ENCODE measurements around the gene TEAD4. TPM values are rescaled to one million over a fixed set of nuclear protein-coding genes. Genes with fewer than 3 reads are reported as not detected.

TEAD4 gene
- total RNA-seq, 1 experiment from 2014 or later = 39.8 TPM

- H3K9me3 ChIP-seq (ENCODE audit: low read depth, low read length, poor library complexity, severe bottlenecking) = no peaks in the 10 kb centered on the region
- no peaks in the 10 kb centered on the region for H3K36me3 ChIP-seq (ENCODE audit: insufficient read depth, low read length, poor library complexity, severe bottlenecking)
- no peak for TF ChIP-seq EZH2 (IDR thresholded peaks at IDR 0.05; ENCODE audit: borderline replicate concordance, low read depth, low read length, poor library complexity, severe bottlenecking)
- TF ChIP-seq, protein P1, sequence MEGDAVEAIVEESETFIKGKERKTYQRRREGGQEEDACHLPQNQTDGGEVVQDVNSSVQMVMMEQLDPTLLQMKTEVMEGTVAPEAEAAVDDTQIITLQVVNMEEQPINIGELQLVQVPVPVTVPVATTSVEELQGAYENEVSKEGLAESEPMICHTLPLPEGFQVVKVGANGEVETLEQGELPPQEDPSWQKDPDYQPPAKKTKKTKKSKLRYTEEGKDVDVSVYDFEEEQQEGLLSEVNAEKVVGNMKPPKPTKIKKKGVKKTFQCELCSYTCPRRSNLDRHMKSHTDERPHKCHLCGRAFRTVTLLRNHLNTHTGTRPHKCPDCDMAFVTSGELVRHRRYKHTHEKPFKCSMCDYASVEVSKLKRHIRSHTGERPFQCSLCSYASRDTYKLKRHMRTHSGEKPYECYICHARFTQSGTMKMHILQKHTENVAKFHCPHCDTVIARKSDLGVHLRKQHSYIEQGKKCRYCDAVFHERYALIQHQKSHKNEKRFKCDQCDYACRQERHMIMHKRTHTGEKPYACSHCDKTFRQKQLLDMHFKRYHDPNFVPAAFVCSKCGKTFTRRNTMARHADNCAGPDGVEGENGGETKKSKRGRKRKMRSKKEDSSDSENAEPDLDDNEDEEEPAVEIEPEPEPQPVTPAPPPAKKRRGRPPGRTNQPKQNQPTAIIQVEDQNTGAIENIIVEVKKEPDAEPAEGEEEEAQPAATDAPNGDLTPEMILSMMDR (conservative IDR thresholded peaks at IDR 0.05; ENCODE audit: low read depth, low read length) = no peak
- peaks cover 24% of the 10 kb centered on the region for H3K4me1 ChIP-seq (ENCODE audit: insufficient read depth, low read length, poor library complexity, severe bottlenecking)
- POLR2A ChIA-PET (ENCODE audit: low non-redundant PET) = no interaction called here
- peak overlapping the region; percentile 71 for H3K4me3 ChIP-seq (ENCODE audit: low read depth, low read length, poor library complexity, severe bottlenecking)
- peak; percentile 88 for DNase-seq (ENCODE audit: low spot score)
- no peaks in the 10 kb centered on the region for H3K27me3 ChIP-seq (replicated peaks; ENCODE audit: insufficient read depth, low read depth, low read length, poor library complexity)
- BruUV-seq (replicated peaks) = no TSS peak
- CTCF ChIA-PET = interaction anchor here (0.6 to 0.7 kb wide), 2 partner anchors 10 to 14 kb away, joined by 3 read pairs; no protein-coding TSS in a partner anchor
- peak overlapping the region; percentile 69 for H3K27ac ChIP-seq (ENCODE audit: low read depth, low read length, poor library complexity, severe bottlenecking)
- intact Hi-C loops (cut with micrococcal nuclease; ENCODE audit: unreplicated experiment) = loop anchor here (1.0 kb wide), 1 partner anchor 68 kb away; the partner anchor contains the start of gene TULP3
Measured at GRCh38 chr12:2958432-2959191, 585 bp upstream of the TEAD4 start.

DNA sequence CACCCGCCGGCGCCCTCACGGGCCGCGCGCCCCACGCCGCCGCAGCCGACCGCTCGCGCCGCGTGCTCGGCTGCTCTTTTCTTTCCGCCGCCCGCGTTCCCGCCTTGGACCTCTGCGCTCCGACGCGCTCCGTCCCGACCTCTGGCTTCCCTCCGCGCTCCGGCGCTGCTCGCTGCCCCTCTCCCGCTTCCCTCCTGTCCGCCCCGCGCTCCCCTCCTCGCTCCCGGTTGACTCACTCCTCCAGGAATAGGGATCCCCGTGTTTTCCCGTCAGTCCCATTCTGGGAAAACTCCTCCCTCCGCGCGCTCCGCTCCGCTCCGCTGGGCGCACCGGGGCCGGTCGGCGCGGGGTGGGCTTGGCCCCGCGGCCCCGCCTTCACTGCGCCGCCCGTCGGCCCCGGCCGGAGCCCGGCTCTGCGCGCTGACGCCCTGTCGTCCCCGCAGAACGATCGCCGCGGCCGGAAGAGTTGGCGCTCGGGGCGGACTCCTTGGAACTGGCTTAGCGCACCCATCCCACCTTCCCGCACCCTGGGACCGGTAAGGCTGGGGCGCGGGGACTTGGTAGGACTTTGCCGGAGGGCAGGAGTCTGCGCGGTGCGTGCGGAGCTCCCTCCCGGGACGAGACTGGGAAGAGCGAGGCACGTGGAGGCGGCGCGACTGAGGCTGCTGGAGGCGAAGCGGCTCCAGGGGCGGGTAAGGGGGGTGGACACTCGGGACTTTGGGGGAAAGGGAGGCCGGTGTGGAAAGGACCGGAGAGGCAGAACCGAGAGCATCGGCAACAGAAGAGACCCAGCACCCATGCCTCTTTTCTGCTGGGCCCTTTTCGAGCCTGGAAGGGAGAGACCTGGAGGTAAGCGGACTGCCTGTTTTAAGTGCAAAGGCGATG lies 550 bp downstream of the TEAD4 start:
- intact Hi-C loops (cut with micrococcal nuclease; ENCODE audit: unreplicated experiment) = no loop called here
- H3K9me3 ChIP-seq (ENCODE audit: low read depth, low read length, poor library complexity, severe bottlenecking) = no peaks in the 10 kb centered on the region
- BruUV-seq (replicated peaks) = no TSS peak
- no peaks in the 10 kb centered on the region for H3K36me3 ChIP-seq (ENCODE audit: insufficient read depth, low read length, poor library complexity, severe bottlenecking)
- peak overlapping the region; percentile 65 for H3K27ac ChIP-seq (ENCODE audit: low read depth, low read length, poor library complexity, severe bottlenecking)
- H3K4me1 ChIP-seq (ENCODE audit: insufficient read depth, low read length, poor library complexity, severe bottlenecking) = peaks cover 24% of the 10 kb centered on the region
- no peaks in the 10 kb centered on the region for H3K27me3 ChIP-seq (replicated peaks; ENCODE audit: insufficient read depth, low read depth, low read length, poor library complexity)
- ChIA-PET CTCF (no interaction called here), POLR2A (ENCODE audit: low non-redundant PET) (no interaction called here)
- TF ChIP-seq, protein P1 (conservative IDR thresholded peaks at IDR 0.05; ENCODE audit: low read depth, low read length) = 0 out of 2 replicates have a peak, but pooled peaks have one; percentile 12
- no peak for TF ChIP-seq EZH2 (IDR thresholded peaks at IDR 0.05; ENCODE audit: borderline replicate concordance, low read depth, low read length, poor library complexity, severe bottlenecking)
- H3K4me3 ChIP-seq (ENCODE audit: low read depth, low read length, poor library complexity, severe bottlenecking) = peak overlapping the region; percentile 71
- DNase-seq (ENCODE audit: low spot score) = peak; percentile 72

DNA sequence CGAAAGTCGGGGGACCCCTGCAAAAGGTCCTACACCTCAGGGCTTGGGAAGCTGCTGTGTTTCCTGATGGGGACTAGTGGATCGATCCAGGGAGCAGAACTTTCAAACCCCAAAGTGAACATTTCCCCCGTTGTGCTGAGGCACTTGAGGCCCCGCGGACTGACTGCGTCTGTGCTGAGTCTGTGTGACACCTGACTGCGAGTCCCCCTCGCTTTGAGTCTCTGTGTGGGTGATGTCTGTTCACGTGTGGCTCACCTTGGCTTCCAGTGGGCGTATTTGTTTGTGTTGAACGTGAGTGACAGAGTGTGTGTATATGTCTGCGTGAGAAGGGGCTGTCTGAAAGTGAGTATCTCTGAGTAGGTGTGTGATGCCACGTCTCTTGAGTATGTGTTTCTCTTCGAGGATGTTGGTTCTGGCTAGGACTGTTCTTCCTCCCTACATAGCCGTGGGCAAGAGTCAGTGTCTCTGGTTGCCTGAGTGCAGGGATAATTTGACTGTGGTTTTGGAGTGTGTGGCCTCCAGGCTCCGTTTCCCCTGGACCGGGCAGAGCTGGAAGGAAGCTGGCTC lies 1.3 kb downstream of the TEAD4 start:
- peak overlapping the region; percentile 71 for H3K4me3 ChIP-seq (ENCODE audit: low read depth, low read length, poor library complexity, severe bottlenecking)
- no peak for DNase-seq (ENCODE audit: low spot score)
- POLR2A ChIA-PET (ENCODE audit: low non-redundant PET) = no interaction called here
- intact Hi-C loops (cut with micrococcal nuclease; ENCODE audit: unreplicated experiment) = no loop called here
- no peaks in the 10 kb centered on the region for H3K27me3 ChIP-seq (replicated peaks; ENCODE audit: insufficient read depth, low read depth, low read length, poor library complexity)
- peaks cover 24% of the 10 kb centered on the region for H3K4me1 ChIP-seq (ENCODE audit: insufficient read depth, low read length, poor library complexity, severe bottlenecking)
- BruUV-seq (replicated peaks) = no TSS peak
- H3K9me3 ChIP-seq (ENCODE audit: low read depth, low read length, poor library complexity, severe bottlenecking) = no peaks in the 10 kb centered on the region
- H3K36me3 ChIP-seq (ENCODE audit: insufficient read depth, low read length, poor library complexity, severe bottlenecking) = no peaks in the 10 kb centered on the region
- TF ChIP-seq, protein P1 (conservative IDR thresholded peaks at IDR 0.05; ENCODE audit: low read depth, low read length) = no peak
- no peak for TF ChIP-seq EZH2 (IDR thresholded peaks at IDR 0.05; ENCODE audit: borderline replicate concordance, low read depth, low read length, poor library complexity, severe bottlenecking)
- CTCF ChIA-PET = no interaction called here
- H3K27ac ChIP-seq (ENCODE audit: low read depth, low read length, poor library complexity, severe bottlenecking) = no peak overlapping the region

Data from A673 (cell line).